ENCODE data around the gene CD38. TPM values are rescaled to one million over a fixed set of nuclear protein-coding genes. Genes with fewer than 3 reads are reported as not detected.

CD38 gene
- total and polyA plus RNA-seq, 2 donors (not counting 1 experiment from before 2014, with no cell fraction given), result 0.02 TPM; not detected in 1

GRCh38 chr4:15898902-15899301 lies 120.8 kb downstream of the CD38 start:
- no peak overlapping the region for H2AFZ ChIP-seq (ENCODE audit: low read length)
- DNase-seq (ENCODE audit: low read depth in 2 of 2), result peak in 1 of 2 donors; percentile 34

GRCh38 chr4:15899511-15899910 lies 121.4 kb downstream of the CD38 start:
- no peak overlapping the region for H3K9ac ChIP-seq (ENCODE audit: insufficient read depth, low read length)
- peaks cover 18% of the 10 kb centered on the region for H3K27me3 ChIP-seq (ENCODE audit: control insufficient read depth, insufficient read depth, low read length)
- no peak overlapping the region for H3K4me3 ChIP-seq (replicated peaks in 1 of 4; ENCODE audit: control extremely low read depth in 1 of 4, insufficient read depth in 1 of 4, low read depth in 3 of 4, low read length in 4 of 4)
- H3K36me3 ChIP-seq (ENCODE audit: control insufficient read depth, insufficient read depth, low read length), result no peaks in the 10 kb centered on the region
- H3K9me3 ChIP-seq (ENCODE audit: control insufficient read depth, insufficient read depth, low read depth, low read length), result no peaks in the 10 kb centered on the region
- H2AFZ ChIP-seq (ENCODE audit: low read length), result no peak overlapping the region
- no peak overlapping the region for H3K27ac ChIP-seq (ENCODE audit: insufficient read depth, low read length)
- no peak overlapping the region for H3K4me2 ChIP-seq (ENCODE audit: extremely low read depth, insufficient read depth, low read length)
- H4K20me1 ChIP-seq (ENCODE audit: control insufficient read depth, extremely low read depth, insufficient read depth, low read length), result no peaks in the 10 kb centered on the region
- DNase-seq (ENCODE audit: low read depth in 2 of 2), result no peak
- no peaks in the 10 kb centered on the region for H3K79me2 ChIP-seq (ENCODE audit: control insufficient read depth, insufficient read depth, low read length)
- H3K4me1 ChIP-seq (ENCODE audit: control insufficient read depth, extremely low read depth, insufficient read depth, low read length), result no peaks in the 10 kb centered on the region
- TF ChIP-seq CTCF (conservative IDR thresholded peaks at IDR 0.05 in 1 of 2, IDR thresholded peaks at IDR 0.05 in 1 of 2; ENCODE audit: low read depth in 1 of 2, low read length in 2 of 2), result no peak
- TF ChIP-seq EZH2 (IDR thresholded peaks at IDR 0.05; ENCODE audit: low read length, missing control alignments), result no peak

More at GRCh38 chr4:15898902-15899301, 120.8 kb downstream of the CD38 start:
- Histone ChIP-seq H3K4me2 (ENCODE audit: extremely low read depth, insufficient read depth, low read length) (no peak overlapping the region), H3K9ac (ENCODE audit: insufficient read depth, low read length) (no peak overlapping the region), H3K4me3 (replicated peaks in 1 of 4; ENCODE audit: control extremely low read depth in 1 of 4, insufficient read depth in 1 of 4, low read depth in 3 of 4, low read length in 4 of 4) (no peak overlapping the region), H3K36me3 (ENCODE audit: control insufficient read depth, insufficient read depth, low read length) (no peaks in the 10 kb centered on the region), H3K27ac (ENCODE audit: insufficient read depth, low read length) (no peak overlapping the region), H3K79me2 (ENCODE audit: control insufficient read depth, insufficient read depth, low read length) (no peaks in the 10 kb centered on the region), H3K4me1 (ENCODE audit: control insufficient read depth, extremely low read depth, insufficient read depth, low read length) (peaks cover 2% of the 10 kb centered on the region), H4K20me1 (ENCODE audit: control insufficient read depth, extremely low read depth, insufficient read depth, low read length) (no peaks in the 10 kb centered on the region), H3K27me3 (ENCODE audit: control insufficient read depth, insufficient read depth, low read length) (peaks cover 18% of the 10 kb centered on the region), H3K9me3 (ENCODE audit: control insufficient read depth, insufficient read depth, low read depth, low read length) (no peaks in the 10 kb centered on the region)
- TF ChIP-seq CTCF (conservative IDR thresholded peaks at IDR 0.05 in 1 of 2, IDR thresholded peaks at IDR 0.05 in 1 of 2; ENCODE audit: low read depth in 1 of 2, low read length in 2 of 2) (no peak), EZH2 (IDR thresholded peaks at IDR 0.05; ENCODE audit: low read length, missing control alignments) (no peak)

- TF ChIP-seq CTCF (conservative IDR thresholded peaks at IDR 0.05 in 1 of 2, IDR thresholded peaks at IDR 0.05 in 1 of 2; ENCODE audit: low read depth in 1 of 2, low read length in 2 of 2) (no peak), EZH2 (IDR thresholded peaks at IDR 0.05; ENCODE audit: low read length, missing control alignments) (no peak)
- no peaks in the 10 kb centered on the region for H3K9me3 ChIP-seq (ENCODE audit: control insufficient read depth, insufficient read depth, low read depth, low read length)
Measured at GRCh38 chr4:15901007-15901406, 122.9 kb downstream of the CD38 start.

More at GRCh38 chr4:15901007-15901406, 122.9 kb downstream of the CD38 start:
- Histone ChIP-seq H3K4me1 (ENCODE audit: control insufficient read depth, extremely low read depth, insufficient read depth, low read length) (no peaks in the 10 kb centered on the region), H4K20me1 (ENCODE audit: control insufficient read depth, extremely low read depth, insufficient read depth, low read length) (no peaks in the 10 kb centered on the region), H3K27me3 (ENCODE audit: control insufficient read depth, insufficient read depth, low read length) (peaks cover 18% of the 10 kb centered on the region), H2AFZ (ENCODE audit: low read length) (no peak overlapping the region), H3K9ac (ENCODE audit: insufficient read depth, low read length) (no peak overlapping the region), H3K79me2 (ENCODE audit: control insufficient read depth, insufficient read depth, low read length) (no peaks in the 10 kb centered on the region), H3K36me3 (ENCODE audit: control insufficient read depth, insufficient read depth, low read length) (no peaks in the 10 kb centered on the region), H3K27ac (ENCODE audit: insufficient read depth, low read length) (no peak overlapping the region), H3K4me3 (replicated peaks in 1 of 4; ENCODE audit: control extremely low read depth in 1 of 4, insufficient read depth in 1 of 4, low read depth in 3 of 4, low read length in 4 of 4) (no peak overlapping the region), H3K4me2 (ENCODE audit: extremely low read depth, insufficient read depth, low read length) (no peak overlapping the region)
- DNase-seq (ENCODE audit: low read depth in 2 of 2), result no peak

Measured in fibroblast of lung (primary cell).